ENCODE data around the gene TIMM9.

TIMM9 gene

GRCh38 chr14:58463147-58463546 is 35.8 kb upstream of the TIMM9 start:
- no peak for TF ChIP-seq ZFX (IDR thresholded peaks at IDR 0.05)
- TF ChIP-seq, protein P1, sequence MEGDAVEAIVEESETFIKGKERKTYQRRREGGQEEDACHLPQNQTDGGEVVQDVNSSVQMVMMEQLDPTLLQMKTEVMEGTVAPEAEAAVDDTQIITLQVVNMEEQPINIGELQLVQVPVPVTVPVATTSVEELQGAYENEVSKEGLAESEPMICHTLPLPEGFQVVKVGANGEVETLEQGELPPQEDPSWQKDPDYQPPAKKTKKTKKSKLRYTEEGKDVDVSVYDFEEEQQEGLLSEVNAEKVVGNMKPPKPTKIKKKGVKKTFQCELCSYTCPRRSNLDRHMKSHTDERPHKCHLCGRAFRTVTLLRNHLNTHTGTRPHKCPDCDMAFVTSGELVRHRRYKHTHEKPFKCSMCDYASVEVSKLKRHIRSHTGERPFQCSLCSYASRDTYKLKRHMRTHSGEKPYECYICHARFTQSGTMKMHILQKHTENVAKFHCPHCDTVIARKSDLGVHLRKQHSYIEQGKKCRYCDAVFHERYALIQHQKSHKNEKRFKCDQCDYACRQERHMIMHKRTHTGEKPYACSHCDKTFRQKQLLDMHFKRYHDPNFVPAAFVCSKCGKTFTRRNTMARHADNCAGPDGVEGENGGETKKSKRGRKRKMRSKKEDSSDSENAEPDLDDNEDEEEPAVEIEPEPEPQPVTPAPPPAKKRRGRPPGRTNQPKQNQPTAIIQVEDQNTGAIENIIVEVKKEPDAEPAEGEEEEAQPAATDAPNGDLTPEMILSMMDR (conservative IDR thresholded peaks at IDR 0.05): no peak
- no peak overlapping the region for H3K27ac ChIP-seq

GRCh38 chr14:58460772-58461171 is 33.4 kb upstream of the TIMM9 start:
- TF ChIP-seq, protein P1 (conservative IDR thresholded peaks at IDR 0.05): no peak
- no peak for TF ChIP-seq ZFX (IDR thresholded peaks at IDR 0.05)
- H3K27ac ChIP-seq: no peak overlapping the region

DNA sequence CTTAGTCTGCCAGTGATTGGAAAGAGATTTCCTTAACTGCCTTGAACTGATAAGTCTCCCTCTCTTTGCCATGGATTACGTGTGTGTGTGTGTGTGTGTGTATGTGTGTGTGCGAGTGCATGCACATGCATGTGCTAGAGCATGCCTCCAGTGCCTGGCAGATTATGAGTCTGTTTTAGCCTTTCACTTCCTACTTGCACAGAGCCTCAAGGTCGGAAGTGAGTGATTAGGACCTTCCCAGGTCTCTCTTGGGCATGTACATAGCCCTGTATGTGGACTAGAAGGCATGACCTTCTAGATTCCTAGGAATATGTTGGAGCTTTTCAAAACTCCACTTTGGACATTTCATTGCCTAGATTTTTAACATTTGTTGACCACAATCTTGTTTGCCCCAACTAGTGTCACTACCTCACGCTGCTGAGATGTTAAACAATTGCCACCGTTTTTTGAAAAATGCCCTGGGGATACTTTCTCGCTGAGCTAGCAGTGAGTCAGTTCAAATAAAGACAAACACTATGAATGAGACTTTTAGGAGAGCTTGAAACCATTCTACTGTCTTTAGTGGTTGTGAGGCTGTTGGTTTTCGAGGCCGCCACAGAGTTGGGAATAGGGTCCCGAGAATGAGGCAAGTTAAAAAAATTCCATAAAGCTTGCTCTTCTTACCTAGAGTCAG is 28.4 kb upstream of the TIMM9 start:
- TF ChIP-seq, protein P1 (conservative IDR thresholded peaks at IDR 0.05): no peak
- no peak for TF ChIP-seq ZFX (IDR thresholded peaks at IDR 0.05)
- no peak overlapping the region for H3K27ac ChIP-seq

- H3K27ac ChIP-seq: no peak overlapping the region
- no peak for TF ChIP-seq ZFX (IDR thresholded peaks at IDR 0.05)
- TF ChIP-seq, protein P1 (conservative IDR thresholded peaks at IDR 0.05): no peak
These were observed 17.3 kb upstream of the TIMM9 start for GRCh38 chr14:58444627-58445026.

DNA sequence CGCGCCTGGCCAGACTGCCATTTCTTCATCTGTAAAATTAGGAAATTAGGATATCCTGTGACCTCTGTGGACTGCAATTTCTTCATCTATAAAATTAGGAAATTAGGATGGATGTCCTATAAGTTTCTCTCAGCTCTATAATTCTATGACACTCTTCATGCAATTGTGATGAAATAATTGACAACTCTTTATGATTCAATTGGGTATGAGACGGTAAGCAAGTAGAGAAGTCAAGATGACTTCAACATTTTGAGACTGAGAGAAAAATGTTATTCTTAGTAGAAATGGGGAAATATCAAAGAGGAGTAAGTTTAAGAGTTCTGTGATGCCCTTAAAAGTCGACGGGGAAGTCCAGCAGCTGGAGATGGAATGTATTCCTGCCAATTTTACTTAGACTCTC is 12.1 kb upstream of the TIMM9 start:
- TF ChIP-seq ZFX (IDR thresholded peaks at IDR 0.05): no peak
- TF ChIP-seq, protein P1 (conservative IDR thresholded peaks at IDR 0.05): no peak
- no peak overlapping the region for H3K27ac ChIP-seq

- TF ChIP-seq, protein P1 (conservative IDR thresholded peaks at IDR 0.05): no peak
- no peak for TF ChIP-seq ZFX (IDR thresholded peaks at IDR 0.05)
- no peak overlapping the region for H3K27ac ChIP-seq
These were observed 2.8 kb upstream of the TIMM9 start for GRCh38 chr14:58430156-58430555.

- peak overlapping the region; percentile 91 for H3K27ac ChIP-seq
- no peak for TF ChIP-seq ZFX (IDR thresholded peaks at IDR 0.05)
- TF ChIP-seq, protein P1 (conservative IDR thresholded peaks at IDR 0.05): no peak
These were observed 870 bp upstream of the TIMM9 start for GRCh38 chr14:58428118-58428683.

Data from C4-2B (cell line).